ENCODE results near the gene DYRK3.

Gene DYRK3

DNA sequence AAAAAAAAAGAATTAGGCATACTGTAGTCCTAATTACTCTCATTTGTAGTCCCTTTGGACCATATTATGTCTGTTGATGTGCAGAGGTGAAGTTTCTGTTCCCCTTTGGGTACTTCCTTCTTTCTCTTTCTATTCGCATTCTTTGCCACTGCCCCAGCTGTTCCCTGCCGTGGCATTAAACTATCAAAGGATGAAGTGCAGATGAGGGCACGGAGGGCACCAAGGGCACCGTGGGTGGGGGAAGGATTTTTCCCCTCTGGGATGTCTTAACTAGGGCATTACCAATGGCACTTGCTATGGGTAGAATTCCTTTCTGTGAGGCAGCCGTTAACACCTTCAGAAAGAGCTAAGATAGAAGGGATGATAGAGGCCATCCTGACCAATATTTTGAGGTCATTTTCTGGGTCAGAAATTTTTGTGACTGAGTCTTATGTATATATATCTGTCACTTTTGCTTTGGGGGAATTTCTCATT, 44.4 kb downstream of the DYRK3 start:
- Histone ChIP-seq H3K4me1 (ENCODE audit: control insufficient read depth in 1 of 2, insufficient read depth in 2 of 2, low read length in 2 of 2) (peaks cover 50 to 66% of the 10 kb centered on the region in 2 donors), H3K4me3 (ENCODE audit: low read depth in 1 of 2, low read length in 2 of 2) (peak overlapping the region in 1 of 2 donors; percentile 17), H3K9me3 (ENCODE audit: control insufficient read depth in 1 of 2, low read length in 2 of 2) (no peaks in the 10 kb centered on the region), H3K36me3 (ENCODE audit: control insufficient read depth in 1 of 2, insufficient read depth in 2 of 2, low read length in 2 of 2) (no peaks in the 10 kb centered on the region), H3K27me3 (ENCODE audit: control insufficient read depth in 1 of 2, insufficient read depth in 2 of 2, low read length in 2 of 2) (no peaks in the 10 kb centered on the region), H3K27ac (ENCODE audit: low read depth, low read length) (no peak overlapping the region), H3K9ac (ENCODE audit: low read depth in 1 of 2, low read length in 2 of 2) (no peak overlapping the region)

DNA sequence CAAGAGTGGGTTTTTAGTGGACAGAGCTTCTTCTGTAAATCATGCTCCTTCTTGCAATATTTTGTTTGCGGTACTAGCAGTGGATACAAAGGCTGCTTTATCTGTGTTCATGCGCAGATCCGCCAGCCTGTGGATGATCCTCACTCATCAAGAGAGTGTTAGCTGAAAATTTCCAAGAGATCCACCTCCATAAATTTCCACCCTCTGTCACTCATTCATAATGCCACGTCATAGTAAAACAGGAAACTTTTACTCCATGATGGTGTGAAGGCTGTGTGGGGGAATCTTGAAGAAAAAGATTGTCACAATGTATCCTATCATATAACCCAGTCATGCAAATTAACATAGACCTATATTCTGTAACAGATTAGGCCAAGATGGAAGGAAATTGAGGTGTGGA, 44.9 kb downstream of the DYRK3 start:
- H3K9me3 ChIP-seq (ENCODE audit: control insufficient read depth in 1 of 2, low read length in 2 of 2) = no peaks in the 10 kb centered on the region
- H3K4me3 ChIP-seq (ENCODE audit: low read depth in 1 of 2, low read length in 2 of 2) = no peak overlapping the region
- no peaks in the 10 kb centered on the region for H3K27me3 ChIP-seq (ENCODE audit: control insufficient read depth in 1 of 2, insufficient read depth in 2 of 2, low read length in 2 of 2)
- no peak overlapping the region for H3K27ac ChIP-seq (ENCODE audit: low read depth, low read length)
- H3K36me3 ChIP-seq (ENCODE audit: control insufficient read depth in 1 of 2, insufficient read depth in 2 of 2, low read length in 2 of 2) = no peaks in the 10 kb centered on the region
- no peak overlapping the region for H3K9ac ChIP-seq (ENCODE audit: low read depth in 1 of 2, low read length in 2 of 2)
- peaks cover 45 to 61% of the 10 kb centered on the region in 2 donors for H3K4me1 ChIP-seq (ENCODE audit: control insufficient read depth in 1 of 2, insufficient read depth in 2 of 2, low read length in 2 of 2)

GRCh38 chr1:206681359-206681758, 46.0 kb downstream of the DYRK3 start:
- H3K27me3 ChIP-seq (ENCODE audit: control insufficient read depth in 1 of 2, insufficient read depth in 2 of 2, low read length in 2 of 2) = no peaks in the 10 kb centered on the region
- no peaks in the 10 kb centered on the region for H3K36me3 ChIP-seq (ENCODE audit: control insufficient read depth in 1 of 2, insufficient read depth in 2 of 2, low read length in 2 of 2)
- H3K27ac ChIP-seq (ENCODE audit: low read depth, low read length) = no peak overlapping the region
- no peak overlapping the region for H3K4me3 ChIP-seq (ENCODE audit: low read depth in 1 of 2, low read length in 2 of 2)
- H3K9me3 ChIP-seq (ENCODE audit: control insufficient read depth in 1 of 2, low read length in 2 of 2) = no peaks in the 10 kb centered on the region
- H3K4me1 ChIP-seq (ENCODE audit: control insufficient read depth in 1 of 2, insufficient read depth in 2 of 2, low read length in 2 of 2) = peaks cover 42 to 55% of the 10 kb centered on the region in 2 donors
- no peak overlapping the region for H3K9ac ChIP-seq (ENCODE audit: low read depth in 1 of 2, low read length in 2 of 2)

- no peaks in the 10 kb centered on the region for H3K9me3 ChIP-seq (ENCODE audit: control insufficient read depth in 1 of 2, low read length in 2 of 2)
- H3K27ac ChIP-seq (ENCODE audit: low read depth, low read length) = peak overlapping the region; percentile 58
Observed at GRCh38 chr1:206682111-206682510, 46.8 kb downstream of the DYRK3 start.

GRCh38 chr1:206683313-206683712, 48.0 kb downstream of the DYRK3 start:
- H3K4me3 ChIP-seq (ENCODE audit: low read depth in 1 of 2, low read length in 2 of 2) = peak overlapping the region in 1 of 2 donors; percentile 50
- H3K4me1 ChIP-seq (ENCODE audit: control insufficient read depth in 1 of 2, insufficient read depth in 2 of 2, low read length in 2 of 2) = peaks cover 57 to 74% of the 10 kb centered on the region in 2 donors
- peak overlapping the region in 1 of 2 donors; percentile 13 for H3K9ac ChIP-seq (ENCODE audit: low read depth in 1 of 2, low read length in 2 of 2)
- no peak overlapping the region for H3K27ac ChIP-seq (ENCODE audit: low read depth, low read length)
- H3K36me3 ChIP-seq (ENCODE audit: control insufficient read depth in 1 of 2, insufficient read depth in 2 of 2, low read length in 2 of 2) = no peaks in the 10 kb centered on the region
- no peaks in the 10 kb centered on the region for H3K27me3 ChIP-seq (ENCODE audit: control insufficient read depth in 1 of 2, insufficient read depth in 2 of 2, low read length in 2 of 2)
- H3K9me3 ChIP-seq (ENCODE audit: control insufficient read depth in 1 of 2, low read length in 2 of 2) = no peaks in the 10 kb centered on the region

More at GRCh38 chr1:206682111-206682510, 46.8 kb downstream of the DYRK3 start:
- Histone ChIP-seq H3K4me1 (ENCODE audit: control insufficient read depth in 1 of 2, insufficient read depth in 2 of 2, low read length in 2 of 2) (peaks cover 47 to 62% of the 10 kb centered on the region in 2 donors), H3K4me3 (ENCODE audit: low read depth in 1 of 2, low read length in 2 of 2) (peak overlapping the region; percentile 6 to 50), H3K36me3 (ENCODE audit: control insufficient read depth in 1 of 2, insufficient read depth in 2 of 2, low read length in 2 of 2) (no peaks in the 10 kb centered on the region), H3K27me3 (ENCODE audit: control insufficient read depth in 1 of 2, insufficient read depth in 2 of 2, low read length in 2 of 2) (no peaks in the 10 kb centered on the region), H3K9ac (ENCODE audit: low read depth in 1 of 2, low read length in 2 of 2) (peak overlapping the region in 1 of 2 donors; percentile 6)

DNA sequence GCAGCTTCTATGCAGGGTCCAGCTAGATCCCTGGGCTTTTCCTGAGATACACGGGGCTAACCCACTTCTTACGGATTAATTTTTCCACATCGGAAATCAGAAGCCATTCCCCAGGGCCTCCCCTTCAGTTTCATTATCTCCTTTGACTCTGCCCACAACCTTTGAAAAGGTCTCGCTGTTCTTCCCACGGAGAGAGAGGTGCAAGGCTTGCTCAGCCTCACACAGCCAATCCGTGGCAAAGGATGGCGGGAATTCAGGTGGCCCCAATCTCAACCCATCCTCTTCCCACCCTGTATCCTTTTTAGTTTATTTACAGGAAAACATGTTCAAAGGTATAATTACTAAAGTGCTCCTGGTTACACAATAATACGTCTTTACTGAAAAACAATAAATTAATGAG, 48.7 kb downstream of the DYRK3 start:
- H3K27me3 ChIP-seq (ENCODE audit: control insufficient read depth in 1 of 2, insufficient read depth in 2 of 2, low read length in 2 of 2) = no peaks in the 10 kb centered on the region
- peak overlapping the region; percentile 47 to 76 for H3K9ac ChIP-seq (ENCODE audit: low read depth in 1 of 2, low read length in 2 of 2)
- peak overlapping the region; percentile 74 to 77 for H3K4me3 ChIP-seq (ENCODE audit: low read depth in 1 of 2, low read length in 2 of 2)
- H3K4me1 ChIP-seq (ENCODE audit: control insufficient read depth in 1 of 2, insufficient read depth in 2 of 2, low read length in 2 of 2) = peaks cover 64 to 74% of the 10 kb centered on the region in 2 donors
- no peak overlapping the region for H3K27ac ChIP-seq (ENCODE audit: low read depth, low read length)
- no peaks in the 10 kb centered on the region for H3K36me3 ChIP-seq (ENCODE audit: control insufficient read depth in 1 of 2, insufficient read depth in 2 of 2, low read length in 2 of 2)
- no peaks in the 10 kb centered on the region for H3K9me3 ChIP-seq (ENCODE audit: control insufficient read depth in 1 of 2, low read length in 2 of 2)

- Histone ChIP-seq H3K4me1 (ENCODE audit: control insufficient read depth in 1 of 2, insufficient read depth in 2 of 2, low read length in 2 of 2) (peaks cover 70 to 75% of the 10 kb centered on the region in 2 donors), H3K4me3 (ENCODE audit: low read depth in 1 of 2, low read length in 2 of 2) (peak within 1 kb of the TSS; percentile 85 to 92), H3K27me3 (ENCODE audit: control insufficient read depth in 1 of 2, insufficient read depth in 2 of 2, low read length in 2 of 2) (no peaks in the 10 kb centered on the region), H3K9ac (ENCODE audit: low read depth in 1 of 2, low read length in 2 of 2) (peak within 1 kb of the TSS; percentile 89 to 94), H3K27ac (ENCODE audit: low read depth, low read length) (peak within 1 kb of the TSS; percentile 92), H3K36me3 (ENCODE audit: control insufficient read depth in 1 of 2, insufficient read depth in 2 of 2, low read length in 2 of 2) (no peaks in the 10 kb centered on the region), H3K9me3 (ENCODE audit: control insufficient read depth in 1 of 2, low read length in 2 of 2) (no peaks in the 10 kb centered on the region)
Observed at GRCh38 chr1:206684478-206685333, 49.4 kb downstream of the DYRK3 start, which contains the start of gene MAPKAPK2. MAPKAPK2 (plus strand) TSS chr1:206684905; CDS start chr1:206685230, 325 bp downstream.

- peak overlapping the region; percentile 85 to 92 for H3K4me3 ChIP-seq (ENCODE audit: low read depth in 1 of 2, low read length in 2 of 2)
- H3K27ac ChIP-seq (ENCODE audit: low read depth, low read length) = peak overlapping the region; percentile 92
- H3K27me3 ChIP-seq (ENCODE audit: control insufficient read depth in 1 of 2, insufficient read depth in 2 of 2, low read length in 2 of 2) = no peaks in the 10 kb centered on the region
- H3K36me3 ChIP-seq (ENCODE audit: control insufficient read depth in 1 of 2, insufficient read depth in 2 of 2, low read length in 2 of 2) = no peaks in the 10 kb centered on the region
- H3K4me1 ChIP-seq (ENCODE audit: control insufficient read depth in 1 of 2, insufficient read depth in 2 of 2, low read length in 2 of 2) = peaks cover 70 to 75% of the 10 kb centered on the region in 2 donors
- peak overlapping the region; percentile 89 to 94 for H3K9ac ChIP-seq (ENCODE audit: low read depth in 1 of 2, low read length in 2 of 2)
- H3K9me3 ChIP-seq (ENCODE audit: control insufficient read depth in 1 of 2, low read length in 2 of 2) = no peaks in the 10 kb centered on the region
Observed at GRCh38 chr1:206685334-206685768, 50.0 kb downstream of the DYRK3 start.

DNA sequence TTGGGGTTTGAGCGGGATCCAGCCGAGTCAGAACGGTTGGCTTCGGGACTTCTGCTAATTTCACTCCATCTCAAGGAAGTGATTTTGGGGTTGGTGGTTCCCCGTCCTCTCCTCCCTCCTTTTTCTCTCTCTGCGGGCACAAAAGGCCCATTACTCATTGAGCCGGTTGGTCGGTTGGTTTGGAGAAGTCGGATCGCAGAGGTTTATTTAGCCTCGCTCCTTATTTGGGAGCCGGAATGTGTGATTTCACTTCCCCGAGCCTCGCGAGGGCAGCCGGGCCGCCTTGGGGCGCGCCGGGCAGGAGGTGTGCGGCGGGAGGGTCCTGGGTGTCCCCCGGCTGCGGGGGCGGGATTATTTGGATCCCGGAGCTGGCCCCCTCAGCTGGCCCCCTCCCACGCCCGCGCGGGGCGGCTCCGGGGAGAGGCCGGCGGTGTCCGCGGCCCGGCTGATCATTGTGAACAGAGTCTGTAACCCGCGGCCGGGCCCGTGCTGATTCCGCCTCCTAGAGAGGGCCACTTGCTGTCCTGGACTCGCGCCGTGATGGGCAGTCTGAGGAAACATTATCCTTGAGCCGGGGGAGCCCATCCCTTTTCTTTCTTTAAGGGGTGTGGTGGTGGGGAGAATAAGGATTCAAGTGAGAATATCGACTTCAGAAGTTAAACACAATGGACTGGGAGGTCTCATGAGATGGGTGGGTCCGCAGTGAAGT, 50.6 kb downstream of the DYRK3 start:
- Histone ChIP-seq H3K36me3 (ENCODE audit: control insufficient read depth in 1 of 2, insufficient read depth in 2 of 2, low read length in 2 of 2) (no peaks in the 10 kb centered on the region), H3K4me1 (ENCODE audit: control insufficient read depth in 1 of 2, insufficient read depth in 2 of 2, low read length in 2 of 2) (peaks cover 71 to 75% of the 10 kb centered on the region in 2 donors), H3K9ac (ENCODE audit: low read depth in 1 of 2, low read length in 2 of 2) (peak overlapping the region; percentile 89 to 94), H3K4me3 (ENCODE audit: low read depth in 1 of 2, low read length in 2 of 2) (peak overlapping the region; percentile 85 to 92), H3K27ac (ENCODE audit: low read depth, low read length) (peak overlapping the region; percentile 92), H3K27me3 (ENCODE audit: control insufficient read depth in 1 of 2, insufficient read depth in 2 of 2, low read length in 2 of 2) (no peaks in the 10 kb centered on the region), H3K9me3 (ENCODE audit: control insufficient read depth in 1 of 2, low read length in 2 of 2) (no peaks in the 10 kb centered on the region)

Measured in duodenal mucosa (tissue), 2 donors.